Gastroesophageal sphincter (tissue), 4 donors: Measurements from ENCODE around the gene PRRX2. TPM values are rescaled to one million over a fixed set of nuclear protein-coding genes. Genes with fewer than 3 reads are reported as not detected.

Source experiments
- ATAC-seq: fragments of 150-250 bp; one replicate; pipeline ENCODE4 v1.9.1; 2016; ENCODE audit warnings: mild to moderate bottlenecking, moderate library complexity
- H3K27ac ChIP-seq, 4 donors: fragments of 200-600 bp; sonication (generic) in 3 of 4; 1 replicate in 3 of 4; 2 replicates in 1 of 4; pipeline ENCODE4 v1.5.1; 2016 to 2019
- H3K27me3 ChIP-seq: fragments of 200-600 bp; sonication (generic); one replicate; pipeline ENCODE4 v1.5.1; 2019
- H3K36me3 ChIP-seq, 2 donors: fragments of 200-600 bp; sonication (generic); one replicate each; pipeline ENCODE4 v1.5.1; 2019; ENCODE audit warnings: control low read depth in 1 of 2
- H3K4me1 ChIP-seq, 3 donors: fragments of 200-600 bp; sonication (generic); 1 replicate in 2 of 3; 2 replicates in 1 of 3; pipeline ENCODE4 v1.5.1; 2016 to 2019; ENCODE audit warnings: control low read depth in 2 of 3
- H3K4me3 ChIP-seq, 2 donors: fragments of 200-600 bp; sonication (generic); one replicate each; pipeline ENCODE4 v1.5.1; 2019; ENCODE audit warnings: mild to moderate bottlenecking in 1 of 2, moderate library complexity in 1 of 2
- H3K9me3 ChIP-seq, 3 donors: fragments of 200-600 bp; sonication (generic); one replicate each; pipeline ENCODE4 v1.5.1; 2017 to 2019; ENCODE audit warnings: control low read depth in 2 of 3
- CTCF ChIP-seq, 4 experiments: fragments of 200-600 bp in 2 of 4; fragments of 450-650 bp in 2 of 4; sonication (generic) in 1 of 4; IDR thresholded peaks; one replicate each; pipeline ENCODE4 v1.5.1; 2017 to 2019; ENCODE audit warnings: antibody characterized with exemption in 4 of 4, mild to moderate bottlenecking in 2 of 4, moderate library complexity in 2 of 4
- EP300 ChIP-seq: sonication (generic); formaldehyde crosslinking; IDR thresholded peaks from one replicate; pipeline ENCODE4 v1.6.1; 2017; ENCODE audit warnings: antibody characterized with exemption, mild to moderate bottlenecking
- POLR2A ChIP-seq, 2 donors: fragments of 450-650 bp; IDR thresholded peaks; one replicate each; pipeline ENCODE4 v1.6.1; 2017; ENCODE audit warnings: antibody characterized with exemption in 2 of 2, mild to moderate bottlenecking in 2 of 2, moderate library complexity in 1 of 2
- POLR2AphosphoS5 ChIP-seq: sonication (generic); formaldehyde crosslinking; IDR thresholded peaks from one replicate; pipeline ENCODE4 v1.6.1; 2017; ENCODE audit warnings: antibody characterized with exemption
- WGBS, 2 donors: methylation state at CpG; one replicate each; pipeline ENCODE4 v1.1.5; 2018; ENCODE audit warnings: low coverage in 1 of 2; 5-methylcytosine and 5-hydroxymethylcytosine counted together
- total RNA-seq, 4 donors: library from RNA; depleted of rRNA; stranded (reverse); fragments of >200 nt; gene quantifications; one replicate each; pipeline ENCODE4 v1.1.0, GENCODE V29; 2016

PRRX2 gene
- total RNA-seq, 4 donors from 2014 or later, result 0.93 to 12.1 (median 7.1) TPM

- Histone ChIP-seq H3K36me3 (no peaks in the 10 kb centered on the region), H3K9me3 (no peaks in the 10 kb centered on the region), H3K27me3 (no peaks in the 10 kb centered on the region), H3K4me3 (no peak overlapping the region), H3K4me1 (no peaks in the 10 kb centered on the region), H3K27ac (no peak overlapping the region)
- no peak for ATAC-seq
- 92 to 100% methylated on average over 1 to 6 of the region's 6 CpGs for WGBS, 2 donors
- TF ChIP-seq POLR2A (IDR thresholded peaks at IDR 0.05) (no peak), POLR2AphosphoS5 (no peak), CTCF (IDR thresholded peaks at IDR 0.05) (no peak), EP300 (no peak)
Measured at GRCh38 chr9:129768486-129768885, 103.0 kb downstream of the PRRX2 start.

GRCh38 chr9:129769669-129770068 lies 104.2 kb downstream of the PRRX2 start:
- Histone ChIP-seq H3K4me3 (no peak overlapping the region), H3K36me3 (no peaks in the 10 kb centered on the region), H3K9me3 (no peaks in the 10 kb centered on the region), H3K27me3 (no peaks in the 10 kb centered on the region), H3K4me1 (no peaks in the 10 kb centered on the region), H3K27ac (no peak overlapping the region)
- 51 to 80% methylated on average over 2 to 4 of the region's 5 CpGs for WGBS, 2 donors
- no peak for ATAC-seq
- TF ChIP-seq POLR2A (IDR thresholded peaks at IDR 0.05) (no peak), POLR2AphosphoS5 (no peak), EP300 (no peak), CTCF (IDR thresholded peaks at IDR 0.05) (no peak)

- Histone ChIP-seq H3K4me1 (no peaks in the 10 kb centered on the region), H3K27me3 (no peaks in the 10 kb centered on the region), H3K27ac (no peak overlapping the region), H3K9me3 (no peaks in the 10 kb centered on the region), H3K4me3 (no peak overlapping the region), H3K36me3 (no peaks in the 10 kb centered on the region)
- 80 to 86% methylated on average over 1 to 4 of the region's 5 CpGs for WGBS, 2 donors
- no peak for ATAC-seq
- no peak for TF ChIP-seq POLR2AphosphoS5
- TF ChIP-seq EP300, result no peak
- no peak for TF ChIP-seq POLR2A (IDR thresholded peaks at IDR 0.05)
- no peak for TF ChIP-seq CTCF (IDR thresholded peaks at IDR 0.05)
Measured at GRCh38 chr9:129770741-129771140, 105.3 kb downstream of the PRRX2 start.

Other genes starting within 250 kb of the PRRX2 start
- gene C9orf50, start 44.5 kb upstream of the PRRX2 start, total RNA-seq, result under 1 TPM in 1 of 4 donors, not detected in 3; 0.27 TPM
- gene NTMT1, start 39.5 kb upstream of the PRRX2 start, total RNA-seq, result 10 to 100 TPM; 12.8 to 24.0 (median 21.8) TPM
- gene ASB6, start 23.5 kb upstream of the PRRX2 start, total RNA-seq, result 10 to 100 TPM; 21.3 to 37.2 (median 28.2) TPM
- gene PTGES, start 87.4 kb downstream of the PRRX2 start, total RNA-seq, result 10 to 100 TPM in 1 of 4 donors, 1 to 10 TPM in 2, under 1 TPM in 1; 0.78 to 15.1 (median 6.1) TPM
- 10 to 100 TPM; 17.5 to 55.4 (median 33.8) TPM for gene TOR1B, start 137.5 kb downstream of the PRRX2 start, total RNA-seq
- gene TOR1A, start 158.5 kb downstream of the PRRX2 start, total RNA-seq, result 10 to 100 TPM; 33.9 to 45.9 (median 38.2) TPM
- 100 to 1,000 TPM in 2 of 4 donors, 10 to 100 TPM in 2; 59.9 to 113 (median 85.0) TPM for gene C9orf78, start 169.6 kb downstream of the PRRX2 start, total RNA-seq
- gene USP20, start 169.8 kb downstream of the PRRX2 start, total RNA-seq, result 10 to 100 TPM; 25.9 to 56.8 (median 33.4) TPM